H9 (cell line): ENCODE data around the gene PLXND1. TPM values are rescaled to one million over a fixed set of nuclear protein-coding genes. Genes with fewer than 3 reads are reported as not detected.

Experiments used
- DNase-seq: peaks from one replicate; pipeline ENCODE4 v3.0.0-alpha.2; 2017
- H2AFZ ChIP-seq: one replicate; pipeline ENCODE4 v1.6.1; 2013; ENCODE audit warnings: mild to moderate bottlenecking, low read length, control low read depth, moderate library complexity
- H2AK5ac ChIP-seq: 2 replicates; pipeline ENCODE4 v1.6.1; 2013; ENCODE audit warnings: low read length, control low read depth, mixed read lengths; ENCODE audit not compliant: insufficient read length
- H2BK120ac ChIP-seq: one replicate; pipeline ENCODE4 v1.6.1; 2013; ENCODE audit warnings: low read depth, mild to moderate bottlenecking, low read length, control low read depth, inconsistent platforms; ENCODE audit not compliant: poor library complexity, severe bottlenecking
- H2BK12ac ChIP-seq: 2 replicates; pipeline ENCODE4 v1.6.1; 2013; ENCODE audit warnings: low read length, control low read depth, mixed read lengths, low read depth; ENCODE audit not compliant: insufficient read length
- H2BK15ac ChIP-seq: 2 replicates; pipeline ENCODE4 v1.6.1; 2013; ENCODE audit warnings: low read depth, low read length, control low read depth
- H2BK20ac ChIP-seq: one replicate; pipeline ENCODE4 v1.6.1; 2013; ENCODE audit warnings: low read depth, mild to moderate bottlenecking, low read length, control low read depth, inconsistent platforms; ENCODE audit not compliant: poor library complexity, severe bottlenecking
- H2BK5ac ChIP-seq: 2 replicates; pipeline ENCODE4 v1.6.1; 2013; ENCODE audit warnings: low read length, control low read depth, mixed read lengths; ENCODE audit not compliant: insufficient read length
- H3K14ac ChIP-seq: 2 replicates; pipeline ENCODE4 v1.6.1; 2013; ENCODE audit warnings: low read length, control low read depth; ENCODE audit not compliant: insufficient read depth
- H3K18ac ChIP-seq: 2 replicates; pipeline ENCODE4 v1.6.1; 2013; ENCODE audit warnings: low read depth, mild to moderate bottlenecking, mixed read lengths, low read length, control low read depth; ENCODE audit not compliant: insufficient read length
- H3K23ac ChIP-seq: 2 replicates; pipeline ENCODE4 v1.6.1; 2013; ENCODE audit warnings: low read length, control low read depth, mixed read lengths, low read depth; ENCODE audit not compliant: insufficient read length
- H3K23me2 ChIP-seq: 2 replicates; pipeline ENCODE4 v1.6.1; 2013; ENCODE audit warnings: low read depth, mild to moderate bottlenecking, mixed read lengths, low read length, control low read depth; ENCODE audit not compliant: insufficient read length, poor library complexity, severe bottlenecking
- H3K27ac ChIP-seq: 2 replicates; pipeline ENCODE4 v1.5.1; 2013; ENCODE audit warnings: low read length, control low read depth, mixed read lengths, low read depth; ENCODE audit not compliant: insufficient read length
- H3K27me3 ChIP-seq: 2 replicates; pipeline ENCODE4 v1.6.1; 2013; ENCODE audit warnings: low read length, control low read depth, inconsistent platforms; ENCODE audit not compliant: insufficient read depth
- H3K4ac ChIP-seq: 2 replicates; pipeline ENCODE4 v1.6.1; 2013; ENCODE audit warnings: low read depth, mild to moderate bottlenecking, control low read depth, inconsistent platforms, low read length, moderate library complexity
- H3K4me1 ChIP-seq: 2 replicates; pipeline ENCODE4 v1.6.1; 2013; ENCODE audit warnings: low read length, control low read depth, inconsistent platforms; ENCODE audit not compliant: insufficient read depth
- H3K4me2 ChIP-seq: 2 replicates; pipeline ENCODE4 v1.6.1; 2013; ENCODE audit warnings: low read length, control low read depth, mixed read lengths; ENCODE audit not compliant: insufficient read length, insufficient read depth
- H3K56ac ChIP-seq: 2 replicates; pipeline ENCODE4 v1.6.1; 2013; ENCODE audit warnings: low read depth, mild to moderate bottlenecking, mixed read lengths, low read length, control low read depth; ENCODE audit not compliant: insufficient read length
- H3K79me1 ChIP-seq: 2 replicates; pipeline ENCODE4 v1.6.1; 2013; ENCODE audit warnings: low read depth, mild to moderate bottlenecking, moderate library complexity, low read length, control low read depth, inconsistent platforms; ENCODE audit not compliant: insufficient read depth, poor library complexity, severe bottlenecking
- H3K79me2 ChIP-seq: 2 replicates; pipeline ENCODE4 v1.6.1; 2013; ENCODE audit warnings: low read length, control low read depth, inconsistent platforms; ENCODE audit not compliant: insufficient read depth
- H3K9ac ChIP-seq: 2 replicates; pipeline ENCODE4 v1.6.1; 2013; ENCODE audit warnings: low read length, control low read depth, mixed read lengths; ENCODE audit not compliant: insufficient read length; ENCODE audit errors: extremely low read depth
- H3K9me3 ChIP-seq: one replicate; pipeline ENCODE4 v1.6.1; 2013; ENCODE audit warnings: low read depth, low read length, inconsistent platforms; ENCODE audit not compliant: control insufficient read depth
- H3T11ph ChIP-seq: one replicate; pipeline ENCODE4 v1.6.1; 2013; ENCODE audit warnings: mild to moderate bottlenecking, low read length, control low read depth, inconsistent platforms
- H4K20me1 ChIP-seq: one replicate; pipeline ENCODE4 v1.6.1; 2013; ENCODE audit not compliant: control insufficient read depth, insufficient read length, insufficient read depth
- H4K5ac ChIP-seq: 2 replicates; pipeline ENCODE4 v1.6.1; 2013; ENCODE audit warnings: low read depth, mild to moderate bottlenecking, mixed read lengths, low read length, control low read depth; ENCODE audit not compliant: insufficient read length
- H4K8ac ChIP-seq: replicated peaks from 2 replicates; pipeline ENCODE4 v1.6.1; 2013; ENCODE audit warnings: low read length, control low read depth, mixed read lengths, low read depth; ENCODE audit not compliant: insufficient read length
- H4K91ac ChIP-seq: 2 replicates; pipeline ENCODE4 v1.6.1; 2013; ENCODE audit warnings: low read depth, mild to moderate bottlenecking, moderate library complexity, mixed read lengths, low read length, control low read depth; ENCODE audit not compliant: insufficient read length
- H3K27ac Mint-ChIP-seq, 3 experiments: 2 replicates in 2 of 3; 3 replicates in 1 of 3; pipeline ENCODE4 v1.8.0; 2020 to 2021; ENCODE audit warnings: mixed read lengths in 3 of 3, mild to moderate bottlenecking in 1 of 3, moderate library complexity in 1 of 3
- H3K27me3 Mint-ChIP-seq: 2 replicates; pipeline ENCODE4 v1.8.0; 2021; ENCODE audit warnings: low read depth, mild to moderate bottlenecking, moderate library complexity, mixed read lengths
- H3K36me3 Mint-ChIP-seq, 3 experiments: 2 replicates in 2 of 3; 3 replicates in 1 of 3; pipeline ENCODE4 v1.8.0; 2020 to 2021; ENCODE audit warnings: low read depth in 3 of 3, mixed read lengths in 3 of 3; ENCODE audit not compliant: insufficient read depth in 1 of 3
- H3K4me1 Mint-ChIP-seq, 2 experiments: 2 replicates each; pipeline ENCODE4 v1.8.0; 2020; ENCODE audit warnings: mixed read lengths in 2 of 2
- H3K4me3 Mint-ChIP-seq, 2 experiments: 2 replicates in 1 of 2; 3 replicates in 1 of 2; pipeline ENCODE4 v1.8.0; 2020 to 2021; ENCODE audit warnings: mild to moderate bottlenecking in 2 of 2, mixed read lengths in 2 of 2, moderate library complexity in 1 of 2
- H3K9me3 Mint-ChIP-seq, 2 experiments: 2 replicates in 1 of 2; 3 replicates in 1 of 2; pipeline ENCODE4 v1.8.0; 2020; ENCODE audit warnings: mild to moderate bottlenecking in 2 of 2, mixed read lengths in 2 of 2, moderate library complexity in 1 of 2
- WGBS: extraction: QIAGEN DNeasy Blood & Tissue Kit; methylation state at CpG from one replicate; pipeline ENCODE4 v1.1.7; 2013; ENCODE audit warnings: missing lambda C conversion rate, low lambda C conversion rate, mixed read lengths; ENCODE audit not compliant: insufficient read length; ENCODE audit errors: extremely low coverage; 5-methylcytosine and 5-hydroxymethylcytosine counted together
- long read RNA-seq: library from polyadenylated mRNA; unstranded; transcript quantifications from one replicate; pipeline ENCODE4 v2.0.0, GENCODE V29; 2020
- total RNA-seq: library from RNA; stranded (reverse); gene quantifications from 2 replicates; pipeline ENCODE4 v1.2.1, GENCODE V29; 2021
- TF ChIP-seq, protein P1 (sequence below): fragments of 200-600 bp; sonication (generic); conservative IDR thresholded peaks from 3 replicates; pipeline ENCODE4 v1.8.0; 2021; ENCODE audit warnings: antibody characterized with exemption, mild to moderate bottlenecking

Gene PLXND1
- total RNA-seq: 48.4 and 50.9 TPM in 2 replicates
- long read RNA-seq, partial matches to known transcripts: 7 of 10 reads
- long read RNA-seq, other reads (novel, unspliced or antisense): 3 of 10 reads

GRCh38 chr3:129606636-129607390, at the start of gene PLXND1:
Gene PLXND1, minus strand, starts transcription at chr3:129606676. Its CDS starts 37 bp downstream, at chr3:129606639.
- H4K8ac ChIP-seq: no peak within 1 kb of the TSS
- WGBS: no CpG with 5 or more reads among the region's 96 CpGs
- Mint-ChIP-seq H3K4me3 (peak within 1 kb of the TSS; percentile 81 to 93), H3K9me3 (peaks cover 2 to 3% of the 10 kb centered on the region in 2 experiments; a peak in 2 of 5 replicates), H3K27me3 (peaks cover 38% of the 10 kb centered on the region), H3K27ac (peak within 1 kb of the TSS; percentile 53 to 96 (median 81); a peak in 5 of 7 replicates), H3K36me3 (peaks cover 0 to 2% (median 0%) of the 10 kb centered on the region in 3 experiments; a peak in 2 of 7 replicates), H3K4me1 (peaks cover 55 to 56% of the 10 kb centered on the region in 2 experiments)
- peak; percentile 77 for DNase-seq
- H4K5ac ChIP-seq: no peak within 1 kb of the TSS
- TF ChIP-seq, protein P1, sequence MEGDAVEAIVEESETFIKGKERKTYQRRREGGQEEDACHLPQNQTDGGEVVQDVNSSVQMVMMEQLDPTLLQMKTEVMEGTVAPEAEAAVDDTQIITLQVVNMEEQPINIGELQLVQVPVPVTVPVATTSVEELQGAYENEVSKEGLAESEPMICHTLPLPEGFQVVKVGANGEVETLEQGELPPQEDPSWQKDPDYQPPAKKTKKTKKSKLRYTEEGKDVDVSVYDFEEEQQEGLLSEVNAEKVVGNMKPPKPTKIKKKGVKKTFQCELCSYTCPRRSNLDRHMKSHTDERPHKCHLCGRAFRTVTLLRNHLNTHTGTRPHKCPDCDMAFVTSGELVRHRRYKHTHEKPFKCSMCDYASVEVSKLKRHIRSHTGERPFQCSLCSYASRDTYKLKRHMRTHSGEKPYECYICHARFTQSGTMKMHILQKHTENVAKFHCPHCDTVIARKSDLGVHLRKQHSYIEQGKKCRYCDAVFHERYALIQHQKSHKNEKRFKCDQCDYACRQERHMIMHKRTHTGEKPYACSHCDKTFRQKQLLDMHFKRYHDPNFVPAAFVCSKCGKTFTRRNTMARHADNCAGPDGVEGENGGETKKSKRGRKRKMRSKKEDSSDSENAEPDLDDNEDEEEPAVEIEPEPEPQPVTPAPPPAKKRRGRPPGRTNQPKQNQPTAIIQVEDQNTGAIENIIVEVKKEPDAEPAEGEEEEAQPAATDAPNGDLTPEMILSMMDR: no peak
- no peak within 1 kb of the TSS for H2AFZ ChIP-seq
- peak within 1 kb of the TSS; percentile 3 for H3K9ac ChIP-seq
- H3K9me3 ChIP-seq: no peaks in the 10 kb centered on the region
- peaks cover 12% of the 10 kb centered on the region for H3K23me2 ChIP-seq
- no peak within 1 kb of the TSS for H2BK20ac ChIP-seq
- no peak within 1 kb of the TSS for H3K23ac ChIP-seq
- no peak within 1 kb of the TSS for H3K56ac ChIP-seq
- H3K4me1 ChIP-seq: peaks cover 3% of the 10 kb centered on the region
- H3K18ac ChIP-seq: no peak within 1 kb of the TSS
- no peak within 1 kb of the TSS for H2BK5ac ChIP-seq
- H2BK12ac ChIP-seq: no peak within 1 kb of the TSS
- no peak within 1 kb of the TSS for H2BK120ac ChIP-seq
- peak within 1 kb of the TSS; percentile 28 for H3K14ac ChIP-seq
- H3K79me1 ChIP-seq: no peaks in the 10 kb centered on the region
- no peak within 1 kb of the TSS for H2AK5ac ChIP-seq
- no peak within 1 kb of the TSS for H4K91ac ChIP-seq
- no peak within 1 kb of the TSS for H2BK15ac ChIP-seq
- no peak within 1 kb of the TSS for H3K4ac ChIP-seq
- peaks cover 2% of the 10 kb centered on the region; the same call in 1 of the 2 replicates for H3K79me2 ChIP-seq
- peak within 1 kb of the TSS; percentile 67 for H3K4me2 ChIP-seq
- H3T11ph ChIP-seq: no peak within 1 kb of the TSS
- no peak within 1 kb of the TSS for H3K27ac ChIP-seq
- H3K27me3 ChIP-seq: peaks cover 6% of the 10 kb centered on the region; the same call in 1 of the 2 replicates
- no peaks in the 10 kb centered on the region for H4K20me1 ChIP-seq
